ACC112 (cell line): ENCODE measurements around the gene SOCS3.

Experiments
- H2AFZ ChIP-seq: fragments of 200-600 bp; sonication (generic); one replicate; pipeline ENCODE4 v1.6.0; 2017; ENCODE audit warnings: antibody characterized with exemption, low read length; ENCODE audit not compliant: unreplicated experiment
- H3K27ac ChIP-seq: fragments of 200-600 bp; sonication (generic); 2 replicates; pipeline ENCODE4 v1.5.1; 2014; ENCODE audit warnings: low read depth, mild to moderate bottlenecking, antibody characterized with exemption, low read length, moderate library complexity
- H3K27me3 ChIP-seq: fragments of 200-600 bp; sonication (generic); 2 replicates; pipeline ENCODE4 v1.6.1; 2014; ENCODE audit warnings: mild to moderate bottlenecking, antibody characterized with exemption, low read length, moderate library complexity, mixed read lengths; ENCODE audit not compliant: insufficient read depth
- H3K36me3 ChIP-seq: fragments of 200-600 bp; sonication (generic); 2 replicates; pipeline ENCODE4 v1.6.1; 2016; ENCODE audit warnings: mild to moderate bottlenecking, antibody characterized with exemption, low read length, moderate library complexity, mixed read lengths; ENCODE audit not compliant: insufficient read depth
- H3K4me1 ChIP-seq: fragments of 200-600 bp; sonication (generic); one replicate; pipeline ENCODE4 v1.6.1; 2016; ENCODE audit warnings: low read length, mixed read lengths; ENCODE audit not compliant: insufficient read depth, unreplicated experiment, control insufficient read depth
- H3K4me3 ChIP-seq: fragments of 200-600 bp; sonication (generic); 2 replicates; pipeline ENCODE4 v1.5.1; 2014; ENCODE audit warnings: mild to moderate bottlenecking, low read depth, low read length
- H3K79me2 ChIP-seq: fragments of 200-600 bp; sonication (generic); one replicate; pipeline ENCODE4 v1.6.0; 2016; ENCODE audit warnings: low read length; ENCODE audit not compliant: control insufficient read depth, unreplicated experiment, insufficient read depth

Gene SOCS3

GRCh38 chr17:78399693-78400144 is 39.8 kb upstream of the SOCS3 start:
- Histone ChIP-seq H2AFZ (no peak overlapping the region), H3K27ac (no peak overlapping the region), H3K79me2 (peaks cover 33% of the 10 kb centered on the region), H3K4me3 (no peak overlapping the region), H3K36me3 (peaks cover 21% of the 10 kb centered on the region), H3K4me1 (peaks cover 18% of the 10 kb centered on the region), H3K27me3 (no peaks in the 10 kb centered on the region)

- no peak overlapping the region for H3K4me3 ChIP-seq
- peaks cover 18% of the 10 kb centered on the region for H3K4me1 ChIP-seq
- H2AFZ ChIP-seq: no peak overlapping the region
- peaks cover 17% of the 10 kb centered on the region for H3K36me3 ChIP-seq
- no peaks in the 10 kb centered on the region for H3K27me3 ChIP-seq
- no peak overlapping the region for H3K27ac ChIP-seq
- H3K79me2 ChIP-seq: peaks cover 33% of the 10 kb centered on the region
These were observed 39.3 kb upstream of the SOCS3 start for GRCh38 chr17:78399028-78399692.

GRCh38 chr17:78398390-78398789 is 38.5 kb upstream of the SOCS3 start:
- no peak overlapping the region for H3K27ac ChIP-seq

GRCh38 chr17:78397681-78398101 is 37.8 kb upstream of the SOCS3 start:
- H3K36me3 ChIP-seq: peaks cover 21% of the 10 kb centered on the region
- H3K27ac ChIP-seq: no peak overlapping the region
- no peak overlapping the region for H2AFZ ChIP-seq

More at GRCh38 chr17:78398390-78398789, 38.5 kb upstream of the SOCS3 start:
- Histone ChIP-seq H3K27me3 (no peaks in the 10 kb centered on the region), H3K36me3 (peaks cover 20% of the 10 kb centered on the region), H3K4me3 (no peak overlapping the region), H2AFZ (no peak overlapping the region), H3K79me2 (peaks cover 37% of the 10 kb centered on the region), H3K4me1 (peaks cover 18% of the 10 kb centered on the region)

GRCh38 chr17:78396441-78397337 is 36.8 kb upstream of the SOCS3 start:
- peaks cover 25% of the 10 kb centered on the region for H3K4me1 ChIP-seq
- peaks cover 52% of the 10 kb centered on the region for H3K79me2 ChIP-seq
- H3K27me3 ChIP-seq: no peaks in the 10 kb centered on the region
- H3K27ac ChIP-seq: no peak overlapping the region
- no peak overlapping the region for H3K4me3 ChIP-seq
- peaks cover 21% of the 10 kb centered on the region for H3K36me3 ChIP-seq
- no peak overlapping the region for H2AFZ ChIP-seq

More at GRCh38 chr17:78397681-78398101, 37.8 kb upstream of the SOCS3 start:
- Histone ChIP-seq H3K4me1 (peaks cover 18% of the 10 kb centered on the region), H3K79me2 (peaks cover 43% of the 10 kb centered on the region), H3K4me3 (no peak overlapping the region), H3K27me3 (no peaks in the 10 kb centered on the region)

GRCh38 chr17:78395155-78395554 is 35.3 kb upstream of the SOCS3 start:
- Histone ChIP-seq H3K4me3 (no peak overlapping the region), H3K4me1 (peaks cover 41% of the 10 kb centered on the region), H3K27me3 (no peaks in the 10 kb centered on the region), H3K79me2 (peaks cover 67% of the 10 kb centered on the region), H2AFZ (no peak overlapping the region), H3K36me3 (peaks cover 21% of the 10 kb centered on the region), H3K27ac (no peak overlapping the region)

- H3K36me3 ChIP-seq: peaks cover 21% of the 10 kb centered on the region
- no peak overlapping the region for H2AFZ ChIP-seq
- peaks cover 71% of the 10 kb centered on the region for H3K79me2 ChIP-seq
- H3K27me3 ChIP-seq: no peaks in the 10 kb centered on the region
- H3K4me3 ChIP-seq: no peak overlapping the region
- H3K27ac ChIP-seq: no peak overlapping the region
- peaks cover 47% of the 10 kb centered on the region for H3K4me1 ChIP-seq
These were observed 34.3 kb upstream of the SOCS3 start for GRCh38 chr17:78394209-78394608.

GRCh38 chr17:78393575-78393974 is 33.7 kb upstream of the SOCS3 start:
- H3K4me3 ChIP-seq: no peak overlapping the region
- no peak overlapping the region for H2AFZ ChIP-seq
- H3K79me2 ChIP-seq: peaks cover 76% of the 10 kb centered on the region
- H3K27me3 ChIP-seq: no peaks in the 10 kb centered on the region
- peaks cover 20% of the 10 kb centered on the region for H3K36me3 ChIP-seq
- H3K4me1 ChIP-seq: peaks cover 47% of the 10 kb centered on the region
- no peak overlapping the region for H3K27ac ChIP-seq

GRCh38 chr17:78392295-78392694 is 32.4 kb upstream of the SOCS3 start:
- peaks cover 80% of the 10 kb centered on the region for H3K79me2 ChIP-seq
- H3K36me3 ChIP-seq: 0 out of 2 replicates have a peak, but pooled peaks cover 13% of the 10 kb centered on the region
- H2AFZ ChIP-seq: no peak overlapping the region
- no peak overlapping the region for H3K27ac ChIP-seq
- H3K4me3 ChIP-seq: no peak overlapping the region
- H3K4me1 ChIP-seq: peaks cover 39% of the 10 kb centered on the region
- H3K27me3 ChIP-seq: no peaks in the 10 kb centered on the region

GRCh38 chr17:78391843-78392242 is 32.0 kb upstream of the SOCS3 start:
- no peaks in the 10 kb centered on the region for H3K27me3 ChIP-seq
- H3K79me2 ChIP-seq: peaks cover 83% of the 10 kb centered on the region
- 0 out of 2 replicates have a peak, but pooled peaks cover 13% of the 10 kb centered on the region for H3K36me3 ChIP-seq
- no peak overlapping the region for H3K4me3 ChIP-seq
- H3K4me1 ChIP-seq: peaks cover 35% of the 10 kb centered on the region
- H3K27ac ChIP-seq: peak overlapping the region; percentile 78
- H2AFZ ChIP-seq: no peak overlapping the region
